ENCODE results near the gene BANK1.

The BANK1 gene

DNA sequence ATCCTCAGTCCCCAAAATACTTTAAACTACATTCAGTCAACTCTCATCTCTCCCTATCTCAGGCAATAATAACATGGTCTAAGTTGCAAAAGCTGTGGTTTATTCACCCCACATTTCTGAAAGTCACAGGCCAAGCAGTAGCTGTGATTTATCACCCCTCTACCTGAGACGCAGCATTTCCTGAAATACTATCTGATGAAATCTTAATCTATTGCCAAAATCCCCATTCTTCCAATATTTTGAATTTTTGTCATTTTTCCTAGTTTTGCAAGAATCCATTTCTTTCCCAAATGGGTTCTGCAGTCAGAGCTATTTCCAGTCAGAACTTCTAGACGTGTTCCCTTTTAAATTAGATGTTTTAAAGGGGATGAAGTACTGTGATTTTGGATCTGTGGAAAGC lies 148.3 kb downstream of the BANK1 start:
- TF ChIP-seq YY1 (IDR thresholded peaks at IDR 0.05; ENCODE audit: insufficient read depth, insufficient read length): no peak
- no peak for TF ChIP-seq SUZ12 (IDR thresholded peaks at IDR 0.05; ENCODE audit: extremely low read depth, insufficient read depth, insufficient read length)
- no peak for TF ChIP-seq ZNF274 (IDR thresholded peaks at IDR 0.05; ENCODE audit: low read depth, low read length)
- DNase-seq (ENCODE audit: low read depth, low spot score): no peak
- Histone ChIP-seq H3K4me1 (ENCODE audit: insufficient read depth, insufficient read length) (no peaks in the 10 kb centered on the region), H3K27me3 (ENCODE audit: insufficient read depth, insufficient read length) (no peaks in the 10 kb centered on the region), H3K9ac (ENCODE audit: insufficient read length, low read depth) (no peak overlapping the region), H3K9me3 (ENCODE audit: insufficient read depth, low read length) (no peaks in the 10 kb centered on the region), H3K36me3 (ENCODE audit: insufficient read depth, insufficient read length, low read length) (no peaks in the 10 kb centered on the region), H3K4me3 (ENCODE audit: insufficient read length, low read depth) (no peak overlapping the region)

DNA sequence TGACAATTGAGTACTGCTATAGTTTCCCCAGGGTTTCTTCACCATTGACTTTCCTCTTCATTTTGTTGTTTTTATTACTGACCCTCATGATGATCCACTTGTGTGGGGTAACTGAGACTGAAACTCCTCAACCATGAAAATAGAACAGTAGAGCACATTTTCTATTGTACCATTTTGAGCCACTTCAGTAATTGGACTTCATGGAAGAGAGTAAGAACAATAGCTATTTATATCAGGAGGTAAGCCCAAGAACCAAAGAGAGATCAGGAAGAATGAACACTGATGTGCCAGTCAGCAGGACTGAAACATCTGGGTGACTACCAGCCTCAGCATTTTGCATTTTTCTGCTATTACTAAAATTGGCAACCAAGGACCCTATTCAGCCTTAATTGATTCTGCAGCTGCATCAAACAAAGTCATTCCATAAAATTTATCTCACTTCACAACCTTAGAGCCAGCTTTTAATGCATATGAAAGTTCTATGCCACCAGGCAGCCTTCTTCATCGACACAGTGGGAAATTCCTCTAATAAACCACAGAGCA lies 151.4 kb downstream of the BANK1 start:
- no peak for TF ChIP-seq ZNF274 (IDR thresholded peaks at IDR 0.05; ENCODE audit: low read depth, low read length)
- TF ChIP-seq YY1 (IDR thresholded peaks at IDR 0.05; ENCODE audit: insufficient read depth, insufficient read length): no peak
- no peak for TF ChIP-seq SUZ12 (IDR thresholded peaks at IDR 0.05; ENCODE audit: extremely low read depth, insufficient read depth, insufficient read length)
- no peaks in the 10 kb centered on the region for H3K9me3 ChIP-seq (ENCODE audit: insufficient read depth, low read length)
- H3K4me3 ChIP-seq (ENCODE audit: insufficient read length, low read depth): no peak overlapping the region
- H3K9ac ChIP-seq (ENCODE audit: insufficient read length, low read depth): no peak overlapping the region
- no peaks in the 10 kb centered on the region for H3K36me3 ChIP-seq (ENCODE audit: insufficient read depth, insufficient read length, low read length)
- no peak for DNase-seq (ENCODE audit: low read depth, low spot score)
- H3K27me3 ChIP-seq (ENCODE audit: insufficient read depth, insufficient read length): no peaks in the 10 kb centered on the region
- H3K4me1 ChIP-seq (ENCODE audit: insufficient read depth, insufficient read length): no peaks in the 10 kb centered on the region

DNA sequence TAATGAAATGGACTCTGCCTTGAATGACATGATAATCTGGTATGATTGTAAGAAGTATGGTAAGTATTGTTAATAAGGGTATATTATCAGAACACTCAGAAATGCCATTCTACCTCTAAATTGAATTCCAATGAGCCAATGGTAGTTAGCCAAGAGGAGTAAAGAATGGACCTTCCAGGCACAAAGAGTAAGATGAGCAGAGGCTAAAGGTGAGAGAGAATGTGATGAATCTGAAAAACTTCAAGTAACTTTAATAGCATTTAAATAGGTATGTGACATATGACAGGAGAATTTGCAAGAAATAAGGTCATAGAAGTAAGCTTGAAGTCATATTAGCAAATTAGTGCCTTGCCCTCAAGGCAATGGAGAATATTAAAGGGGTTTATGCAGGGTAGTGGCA lies 152.4 kb downstream of the BANK1 start:
- no peaks in the 10 kb centered on the region for H3K36me3 ChIP-seq (ENCODE audit: insufficient read depth, insufficient read length, low read length)
- no peak overlapping the region for H3K9ac ChIP-seq (ENCODE audit: insufficient read length, low read depth)
- no peak for DNase-seq (ENCODE audit: low read depth, low spot score)
- TF ChIP-seq YY1 (IDR thresholded peaks at IDR 0.05; ENCODE audit: insufficient read depth, insufficient read length): no peak
- TF ChIP-seq SUZ12 (IDR thresholded peaks at IDR 0.05; ENCODE audit: extremely low read depth, insufficient read depth, insufficient read length): no peak
- TF ChIP-seq ZNF274 (IDR thresholded peaks at IDR 0.05; ENCODE audit: low read depth, low read length): no peak
- H3K9me3 ChIP-seq (ENCODE audit: insufficient read depth, low read length): no peaks in the 10 kb centered on the region
- H3K4me3 ChIP-seq (ENCODE audit: insufficient read length, low read depth): no peak overlapping the region
- no peaks in the 10 kb centered on the region for H3K27me3 ChIP-seq (ENCODE audit: insufficient read depth, insufficient read length)
- no peaks in the 10 kb centered on the region for H3K4me1 ChIP-seq (ENCODE audit: insufficient read depth, insufficient read length)

DNA sequence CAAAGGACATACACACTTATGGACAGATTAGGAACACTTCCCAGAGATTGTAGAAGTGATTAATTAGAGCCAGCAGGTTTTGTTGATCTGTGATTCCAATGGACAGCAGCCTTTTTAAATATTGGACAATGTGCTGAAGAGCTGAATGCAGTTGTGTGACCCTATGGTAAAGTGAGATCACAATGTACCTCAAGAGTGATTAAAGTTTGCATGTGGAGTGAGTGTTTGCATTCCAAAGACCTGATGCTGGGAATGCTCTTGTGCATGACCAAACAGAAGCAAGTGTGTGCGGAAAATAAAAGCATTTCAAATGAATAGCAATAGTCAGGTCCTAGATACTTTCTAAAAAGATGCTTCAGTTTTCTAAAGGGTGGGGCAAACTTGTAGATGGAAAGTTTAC lies 154.1 kb downstream of the BANK1 start:
- Histone ChIP-seq H3K4me1 (ENCODE audit: insufficient read depth, insufficient read length) (no peaks in the 10 kb centered on the region), H3K9me3 (ENCODE audit: insufficient read depth, low read length) (no peaks in the 10 kb centered on the region), H3K36me3 (ENCODE audit: insufficient read depth, insufficient read length, low read length) (no peaks in the 10 kb centered on the region), H3K9ac (ENCODE audit: insufficient read length, low read depth) (no peak overlapping the region), H3K4me3 (ENCODE audit: insufficient read length, low read depth) (no peak overlapping the region), H3K27me3 (ENCODE audit: insufficient read depth, insufficient read length) (no peaks in the 10 kb centered on the region)
- TF ChIP-seq YY1 (IDR thresholded peaks at IDR 0.05; ENCODE audit: insufficient read depth, insufficient read length): no peak
- no peak for TF ChIP-seq SUZ12 (IDR thresholded peaks at IDR 0.05; ENCODE audit: extremely low read depth, insufficient read depth, insufficient read length)
- TF ChIP-seq ZNF274 (IDR thresholded peaks at IDR 0.05; ENCODE audit: low read depth, low read length): no peak
- peak; percentile 16 for DNase-seq (ENCODE audit: low read depth, low spot score)

DNA sequence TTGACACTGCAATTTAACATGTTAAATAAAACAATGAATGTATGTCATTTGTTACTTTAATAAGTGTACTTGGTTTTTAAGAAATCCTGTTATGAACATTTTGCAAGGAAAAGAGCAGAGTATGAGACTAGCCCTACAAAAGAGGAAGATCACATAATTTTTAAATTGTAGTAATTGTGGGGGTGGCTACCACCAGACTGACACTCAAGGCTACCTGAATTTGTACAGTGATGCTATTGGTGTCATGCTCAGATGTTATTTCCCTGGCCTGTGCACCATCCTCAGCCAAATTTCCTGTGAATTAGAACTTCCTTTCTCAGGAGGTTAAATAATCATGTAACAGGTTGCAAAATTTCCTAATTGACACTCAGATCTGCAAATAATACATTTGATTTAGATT lies 157.5 kb downstream of the BANK1 start:
- no peak for DNase-seq (ENCODE audit: low read depth, low spot score)
- TF ChIP-seq ZNF274 (IDR thresholded peaks at IDR 0.05; ENCODE audit: low read depth, low read length) (no peak), SUZ12 (IDR thresholded peaks at IDR 0.05; ENCODE audit: extremely low read depth, insufficient read depth, insufficient read length) (no peak), YY1 (IDR thresholded peaks at IDR 0.05; ENCODE audit: insufficient read depth, insufficient read length) (no peak)

DNA sequence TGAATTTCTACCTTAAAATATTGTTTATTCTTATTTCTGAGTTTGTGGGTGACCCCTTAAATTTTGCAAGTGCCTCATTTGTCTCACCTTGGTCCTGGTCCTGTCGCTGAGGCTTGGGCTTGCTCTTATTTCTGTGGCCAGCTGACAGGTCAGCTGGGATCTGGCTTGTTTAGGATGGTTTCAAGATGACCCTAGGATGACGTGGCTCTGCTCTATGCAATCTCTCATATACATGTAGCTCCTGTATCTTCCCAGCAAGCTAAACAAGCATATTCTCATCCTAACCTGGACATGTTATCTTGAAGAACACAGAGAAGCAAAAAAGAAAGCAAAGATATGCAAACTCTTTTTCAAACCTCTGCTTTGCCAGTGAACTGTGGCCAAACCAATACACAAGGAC lies 158.4 kb downstream of the BANK1 start:
- H3K4me3 ChIP-seq (ENCODE audit: insufficient read length, low read depth): no peak overlapping the region
- no peak overlapping the region for H3K9ac ChIP-seq (ENCODE audit: insufficient read length, low read depth)
- H3K9me3 ChIP-seq (ENCODE audit: insufficient read depth, low read length): no peaks in the 10 kb centered on the region
- H3K4me1 ChIP-seq (ENCODE audit: insufficient read depth, insufficient read length): no peaks in the 10 kb centered on the region
- no peaks in the 10 kb centered on the region for H3K27me3 ChIP-seq (ENCODE audit: insufficient read depth, insufficient read length)
- H3K36me3 ChIP-seq (ENCODE audit: insufficient read depth, insufficient read length, low read length): no peaks in the 10 kb centered on the region
- no peak for DNase-seq (ENCODE audit: low read depth, low spot score)
- TF ChIP-seq SUZ12 (IDR thresholded peaks at IDR 0.05; ENCODE audit: extremely low read depth, insufficient read depth, insufficient read length): no peak
- no peak for TF ChIP-seq ZNF274 (IDR thresholded peaks at IDR 0.05; ENCODE audit: low read depth, low read length)
- no peak for TF ChIP-seq YY1 (IDR thresholded peaks at IDR 0.05; ENCODE audit: insufficient read depth, insufficient read length)

More for the DNA sequence above, 157.5 kb downstream of the BANK1 start:
- Histone ChIP-seq H3K27me3 (ENCODE audit: insufficient read depth, insufficient read length) (no peaks in the 10 kb centered on the region), H3K36me3 (ENCODE audit: insufficient read depth, insufficient read length, low read length) (no peaks in the 10 kb centered on the region), H3K4me1 (ENCODE audit: insufficient read depth, insufficient read length) (no peaks in the 10 kb centered on the region), H3K9ac (ENCODE audit: insufficient read length, low read depth) (no peak overlapping the region), H3K4me3 (ENCODE audit: insufficient read length, low read depth) (no peak overlapping the region), H3K9me3 (ENCODE audit: insufficient read depth, low read length) (no peaks in the 10 kb centered on the region)

DNA sequence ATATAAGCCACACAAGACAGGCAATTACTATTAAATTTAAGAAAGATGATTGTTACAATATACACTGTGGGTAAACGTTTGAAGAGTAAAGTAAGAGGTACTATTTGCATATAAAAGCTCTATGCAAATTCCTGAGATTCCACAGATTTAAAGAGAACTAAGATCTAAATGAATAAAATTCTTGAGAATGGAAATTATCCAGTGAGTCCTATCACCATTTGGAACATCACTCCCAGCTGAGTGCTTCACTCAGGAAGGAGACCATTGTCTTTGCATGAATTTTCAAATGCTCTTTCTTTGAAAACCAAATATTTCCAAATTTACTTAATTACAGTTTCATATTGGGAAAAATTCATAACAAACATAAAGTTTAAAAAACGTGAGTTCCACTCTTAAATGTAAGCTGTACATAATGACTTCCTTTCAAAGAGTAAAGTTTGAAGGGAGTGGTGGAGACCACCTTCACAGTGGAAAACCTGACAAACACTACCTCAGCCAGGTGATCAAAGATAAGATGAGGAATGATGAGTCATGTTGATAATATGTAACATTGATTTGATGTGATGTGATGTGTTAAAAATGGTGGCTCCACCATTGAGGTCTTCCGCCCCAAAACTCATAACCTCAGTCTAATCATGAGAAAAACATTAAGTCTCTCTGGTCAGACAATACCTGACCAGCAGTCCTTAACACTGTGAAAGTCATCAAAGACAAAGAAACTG lies 159.9 kb downstream of the BANK1 start:
- TF ChIP-seq SUZ12 (IDR thresholded peaks at IDR 0.05; ENCODE audit: extremely low read depth, insufficient read depth, insufficient read length): no peak
- no peak for TF ChIP-seq YY1 (IDR thresholded peaks at IDR 0.05; ENCODE audit: insufficient read depth, insufficient read length)
- TF ChIP-seq ZNF274 (IDR thresholded peaks at IDR 0.05; ENCODE audit: low read depth, low read length): no peak
- Histone ChIP-seq H3K27me3 (ENCODE audit: insufficient read depth, insufficient read length) (no peaks in the 10 kb centered on the region), H3K4me1 (ENCODE audit: insufficient read depth, insufficient read length) (no peaks in the 10 kb centered on the region)

More for the DNA sequence above, 159.9 kb downstream of the BANK1 start:
- no peaks in the 10 kb centered on the region for H3K9me3 ChIP-seq (ENCODE audit: insufficient read depth, low read length)
- no peaks in the 10 kb centered on the region for H3K36me3 ChIP-seq (ENCODE audit: insufficient read depth, insufficient read length, low read length)
- no peak overlapping the region for H3K4me3 ChIP-seq (ENCODE audit: insufficient read length, low read depth)
- no peak for DNase-seq (ENCODE audit: low read depth, low spot score)
- H3K9ac ChIP-seq (ENCODE audit: insufficient read length, low read depth): no peak overlapping the region

Measured in NT2/D1 (cell line).